HCT116 (cell line): ENCODE data around the gene ZBTB7C.

Experiments
- ELF1 ChIP-seq: IDR thresholded peaks from 2 replicates; pipeline ENCODE4 v1.6.1; 2012; ENCODE audit warnings: low read depth, borderline replicate concordance
- EZH2 ChIP-seq: fragments of 200-600 bp; sonication (generic); IDR thresholded peaks from 2 replicates; pipeline ENCODE4 v1.6.1; 2017; ENCODE audit warnings: antibody characterized with exemption, mixed run types
- POLR2A ChIP-seq: IDR thresholded peaks from 2 replicates; pipeline ENCODE4 v1.7.0; 2011; ENCODE audit warnings: borderline replicate concordance; ENCODE audit not compliant: insufficient read depth, insufficient read length; ENCODE audit errors: extremely low read depth
- POLR2AphosphoS5 ChIP-seq: IDR thresholded peaks from 2 replicates; pipeline ENCODE4 v1.6.1; 2011; ENCODE audit warnings: mild to moderate bottlenecking, low read depth, low read length, moderate library complexity
- SIN3A ChIP-seq: IDR thresholded peaks from 2 replicates; pipeline ENCODE4 v1.6.1; 2012; ENCODE audit warnings: low read depth
- SP1 ChIP-seq: IDR thresholded peaks from 2 replicates; pipeline ENCODE4 v1.6.1; 2012; ENCODE audit warnings: low read depth
- ZNF274 ChIP-seq: fragments of 200-500 bp; sonication (Bioruptor generic); IDR thresholded peaks from 2 replicates; pipeline ENCODE4 v1.6.1; 2014; ENCODE audit warnings: mild to moderate bottlenecking, low read depth, low read length, inconsistent platforms
- TF ChIP-seq, protein P1 (sequence below), 3 experiments: fragments of 200-600 bp in 1 of 3; sonication (generic) in 1 of 3; IDR thresholded peaks in 2 of 3; conservative IDR thresholded peaks in 1 of 3; 2 replicates each; pipeline ENCODE4 v1.5.1; 2012 to 2017; ENCODE audit warnings: low read depth in 2 of 3, low read length in 2 of 3, antibody characterized with exemption in 1 of 3, borderline replicate concordance in 1 of 3, control low read depth in 1 of 3, mild to moderate bottlenecking in 1 of 3, mixed read lengths in 1 of 3, mixed run types in 1 of 3, moderate library complexity in 1 of 3; ENCODE audit not compliant: insufficient read depth in 1 of 3
- TF ChIP-seq, protein P2 (sequence below): IDR thresholded peaks from 2 replicates; pipeline ENCODE4 v1.6.1; 2012; ENCODE audit warnings: low read depth
- TF ChIP-seq, protein P3 (sequence below): IDR thresholded peaks from 2 replicates; pipeline ENCODE4 v1.6.1; 2012

GRCh38 chr18:48018851-48019250 lies 390.3 kb downstream of the ZBTB7C start:
- TF ChIP-seq SP1 (no peak), POLR2A (no peak), EZH2 (no peak), POLR2AphosphoS5 (no peak), ZNF274 (no peak), ELF1 (no peak), SIN3A (no peak)
- TF ChIP-seq, protein P1, sequence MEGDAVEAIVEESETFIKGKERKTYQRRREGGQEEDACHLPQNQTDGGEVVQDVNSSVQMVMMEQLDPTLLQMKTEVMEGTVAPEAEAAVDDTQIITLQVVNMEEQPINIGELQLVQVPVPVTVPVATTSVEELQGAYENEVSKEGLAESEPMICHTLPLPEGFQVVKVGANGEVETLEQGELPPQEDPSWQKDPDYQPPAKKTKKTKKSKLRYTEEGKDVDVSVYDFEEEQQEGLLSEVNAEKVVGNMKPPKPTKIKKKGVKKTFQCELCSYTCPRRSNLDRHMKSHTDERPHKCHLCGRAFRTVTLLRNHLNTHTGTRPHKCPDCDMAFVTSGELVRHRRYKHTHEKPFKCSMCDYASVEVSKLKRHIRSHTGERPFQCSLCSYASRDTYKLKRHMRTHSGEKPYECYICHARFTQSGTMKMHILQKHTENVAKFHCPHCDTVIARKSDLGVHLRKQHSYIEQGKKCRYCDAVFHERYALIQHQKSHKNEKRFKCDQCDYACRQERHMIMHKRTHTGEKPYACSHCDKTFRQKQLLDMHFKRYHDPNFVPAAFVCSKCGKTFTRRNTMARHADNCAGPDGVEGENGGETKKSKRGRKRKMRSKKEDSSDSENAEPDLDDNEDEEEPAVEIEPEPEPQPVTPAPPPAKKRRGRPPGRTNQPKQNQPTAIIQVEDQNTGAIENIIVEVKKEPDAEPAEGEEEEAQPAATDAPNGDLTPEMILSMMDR (IDR thresholded peaks at IDR 0.05 in 2 of 3, conservative IDR thresholded peaks at IDR 0.05 in 1 of 3; ENCODE audit: borderline replicate concordance in 1 of 3, insufficient read depth in 1 of 3, low read depth in 2 of 3, low read length in 2 of 3) = no peak
- TF ChIP-seq, protein P2, sequence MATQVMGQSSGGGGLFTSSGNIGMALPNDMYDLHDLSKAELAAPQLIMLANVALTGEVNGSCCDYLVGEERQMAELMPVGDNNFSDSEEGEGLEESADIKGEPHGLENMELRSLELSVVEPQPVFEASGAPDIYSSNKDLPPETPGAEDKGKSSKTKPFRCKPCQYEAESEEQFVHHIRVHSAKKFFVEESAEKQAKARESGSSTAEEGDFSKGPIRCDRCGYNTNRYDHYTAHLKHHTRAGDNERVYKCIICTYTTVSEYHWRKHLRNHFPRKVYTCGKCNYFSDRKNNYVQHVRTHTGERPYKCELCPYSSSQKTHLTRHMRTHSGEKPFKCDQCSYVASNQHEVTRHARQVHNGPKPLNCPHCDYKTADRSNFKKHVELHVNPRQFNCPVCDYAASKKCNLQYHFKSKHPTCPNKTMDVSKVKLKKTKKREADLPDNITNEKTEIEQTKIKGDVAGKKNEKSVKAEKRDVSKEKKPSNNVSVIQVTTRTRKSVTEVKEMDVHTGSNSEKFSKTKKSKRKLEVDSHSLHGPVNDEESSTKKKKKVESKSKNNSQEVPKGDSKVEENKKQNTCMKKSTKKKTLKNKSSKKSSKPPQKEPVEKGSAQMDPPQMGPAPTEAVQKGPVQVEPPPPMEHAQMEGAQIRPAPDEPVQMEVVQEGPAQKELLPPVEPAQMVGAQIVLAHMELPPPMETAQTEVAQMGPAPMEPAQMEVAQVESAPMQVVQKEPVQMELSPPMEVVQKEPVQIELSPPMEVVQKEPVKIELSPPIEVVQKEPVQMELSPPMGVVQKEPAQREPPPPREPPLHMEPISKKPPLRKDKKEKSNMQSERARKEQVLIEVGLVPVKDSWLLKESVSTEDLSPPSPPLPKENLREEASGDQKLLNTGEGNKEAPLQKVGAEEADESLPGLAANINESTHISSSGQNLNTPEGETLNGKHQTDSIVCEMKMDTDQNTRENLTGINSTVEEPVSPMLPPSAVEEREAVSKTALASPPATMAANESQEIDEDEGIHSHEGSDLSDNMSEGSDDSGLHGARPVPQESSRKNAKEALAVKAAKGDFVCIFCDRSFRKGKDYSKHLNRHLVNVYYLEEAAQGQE = no peak
- TF ChIP-seq, protein P3, sequence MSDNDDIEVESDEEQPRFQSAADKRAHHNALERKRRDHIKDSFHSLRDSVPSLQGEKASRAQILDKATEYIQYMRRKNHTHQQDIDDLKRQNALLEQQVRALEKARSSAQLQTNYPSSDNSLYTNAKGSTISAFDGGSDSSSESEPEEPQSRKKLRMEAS = no peak
